Fibroblast of lung (primary cell): ENCODE measurements around the gene CCDC70. TPM values are rescaled to one million over a fixed set of nuclear protein-coding genes. Genes with fewer than 3 reads are reported as not detected.
A peak's percentile ranks its signal among the peaks of the same experiment; 100 is the strongest.

Experiments used
- DNase-seq, 2 donors: peaks; one replicate each; pipeline versions ENCODE4 v3.0.0 to v3.0.0-alpha.2; 2010; ENCODE audit warnings: low read depth in 2 of 2
- H2AFZ ChIP-seq: 2 replicates; pipeline ENCODE4 v1.5.1; 2012; ENCODE audit warnings: low read length, control low read depth, inconsistent platforms
- H3K27ac ChIP-seq: 2 replicates; pipeline ENCODE4 v1.5.1; 2011; ENCODE audit warnings: low read length, control low read depth; ENCODE audit not compliant: insufficient read depth
- H3K27me3 ChIP-seq: 2 replicates; pipeline ENCODE4 v1.5.1; 2011; ENCODE audit warnings: mild to moderate bottlenecking, low read length; ENCODE audit not compliant: control insufficient read depth, insufficient read depth
- H3K36me3 ChIP-seq: 2 replicates; pipeline ENCODE4 v1.5.1; 2011; ENCODE audit warnings: low read length; ENCODE audit not compliant: control insufficient read depth, insufficient read depth
- H3K4me1 ChIP-seq: 2 replicates; pipeline ENCODE4 v1.5.1; 2011; ENCODE audit warnings: low read length; ENCODE audit not compliant: control insufficient read depth, insufficient read depth; ENCODE audit errors: extremely low read depth
- H3K4me2 ChIP-seq: 2 replicates; pipeline ENCODE4 v1.5.1; 2011; ENCODE audit warnings: low read length, control low read depth; ENCODE audit not compliant: insufficient read depth; ENCODE audit errors: extremely low read depth
- H3K4me3 ChIP-seq, 4 experiments: fragments of 200-600 bp in 1 of 4; sonication (generic) in 1 of 4; replicated peaks in 1 of 4; 2 replicates each; pipeline ENCODE4 v1.5.1; 2011 to 2016; ENCODE audit warnings: low read length in 4 of 4, low read depth in 3 of 4, mild to moderate bottlenecking in 3 of 4, control low read depth in 2 of 4, inconsistent platforms in 1 of 4, mixed read lengths in 1 of 4; ENCODE audit not compliant: insufficient read depth in 1 of 4; ENCODE audit errors: control extremely low read depth in 1 of 4
- H3K79me2 ChIP-seq: 2 replicates; pipeline ENCODE4 v1.5.1; 2012; ENCODE audit warnings: mild to moderate bottlenecking, low read length, inconsistent platforms; ENCODE audit not compliant: control insufficient read depth, insufficient read depth
- H3K9ac ChIP-seq: 2 replicates; pipeline ENCODE4 v1.5.1; 2011; ENCODE audit warnings: mild to moderate bottlenecking, low read length, control low read depth; ENCODE audit not compliant: insufficient read depth
- H3K9me3 ChIP-seq: 2 replicates; pipeline ENCODE4 v1.5.1; 2012; ENCODE audit warnings: low read depth, low read length; ENCODE audit not compliant: control insufficient read depth, insufficient read depth
- H4K20me1 ChIP-seq: 2 replicates; pipeline ENCODE4 v1.5.1; 2011; ENCODE audit warnings: low read length; ENCODE audit not compliant: control insufficient read depth, insufficient read depth; ENCODE audit errors: extremely low read depth
- EZH2 ChIP-seq: IDR thresholded peaks from 2 replicates; pipeline ENCODE4 v1.5.1; 2012; ENCODE audit warnings: low read length, control low read depth, mild to moderate bottlenecking; ENCODE audit errors: missing control alignments
- polyA plus RNA-seq, 2 donors: library from polyadenylated mRNA; depleted of rRNA in 1 of 2; stranded (reverse) in 1 of 2; unstranded in 1 of 2; fragments of >200 nt; gene quantifications; 2 replicates each; pipeline ENCODE4 v1.2.1, GENCODE V29; 2011 to 2012; ENCODE audit warnings: missing spikeins in 1 of 2
- total RNA-seq: library from RNA; depleted of rRNA; stranded (reverse); fragments of >200 nt; gene quantifications from 2 replicates; pipeline ENCODE4 v1.2.1, GENCODE V29; 2014
- TF ChIP-seq, protein P1 (sequence below), 2 donors: IDR thresholded peaks in 1 of 2; conservative IDR thresholded peaks in 1 of 2; 1 replicate in 1 of 2; 2 replicates in 1 of 2; pipeline ENCODE4 v1.5.1; 2011 to 2012; ENCODE audit warnings: low read length in 2 of 2, control low read depth in 1 of 2, inconsistent platforms in 1 of 2, low read depth in 1 of 2, mild to moderate bottlenecking in 1 of 2

Gene CCDC70
- total and polyA plus RNA-seq, 2 donors (not counting 1 experiment from before 2014, with no cell fraction given), result not detected

GRCh38 chr13:51825165-51825592 is 36.6 kb upstream of the CCDC70 start:
- H3K4me2 ChIP-seq, result no peak overlapping the region

GRCh38 chr13:51825681-51826254 is 36.0 kb upstream of the CCDC70 start:
- Histone ChIP-seq H3K4me1 (no peaks in the 10 kb centered on the region), H3K9me3 (no peaks in the 10 kb centered on the region), H3K27ac (no peak overlapping the region), H3K79me2 (no peaks in the 10 kb centered on the region), H3K36me3 (no peaks in the 10 kb centered on the region), H3K27me3 (peaks cover 20% of the 10 kb centered on the region), H2AFZ (no peak overlapping the region), H4K20me1 (no peaks in the 10 kb centered on the region), H3K9ac (no peak overlapping the region), H3K4me3 (no peak overlapping the region), H3K4me2 (no peak overlapping the region)
- TF ChIP-seq, protein P1, sequence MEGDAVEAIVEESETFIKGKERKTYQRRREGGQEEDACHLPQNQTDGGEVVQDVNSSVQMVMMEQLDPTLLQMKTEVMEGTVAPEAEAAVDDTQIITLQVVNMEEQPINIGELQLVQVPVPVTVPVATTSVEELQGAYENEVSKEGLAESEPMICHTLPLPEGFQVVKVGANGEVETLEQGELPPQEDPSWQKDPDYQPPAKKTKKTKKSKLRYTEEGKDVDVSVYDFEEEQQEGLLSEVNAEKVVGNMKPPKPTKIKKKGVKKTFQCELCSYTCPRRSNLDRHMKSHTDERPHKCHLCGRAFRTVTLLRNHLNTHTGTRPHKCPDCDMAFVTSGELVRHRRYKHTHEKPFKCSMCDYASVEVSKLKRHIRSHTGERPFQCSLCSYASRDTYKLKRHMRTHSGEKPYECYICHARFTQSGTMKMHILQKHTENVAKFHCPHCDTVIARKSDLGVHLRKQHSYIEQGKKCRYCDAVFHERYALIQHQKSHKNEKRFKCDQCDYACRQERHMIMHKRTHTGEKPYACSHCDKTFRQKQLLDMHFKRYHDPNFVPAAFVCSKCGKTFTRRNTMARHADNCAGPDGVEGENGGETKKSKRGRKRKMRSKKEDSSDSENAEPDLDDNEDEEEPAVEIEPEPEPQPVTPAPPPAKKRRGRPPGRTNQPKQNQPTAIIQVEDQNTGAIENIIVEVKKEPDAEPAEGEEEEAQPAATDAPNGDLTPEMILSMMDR (conservative IDR thresholded peaks at IDR 0.05 in 1 of 2, IDR thresholded peaks at IDR 0.05 in 1 of 2; ENCODE audit: low read depth in 1 of 2, low read length in 2 of 2), result no peak
- TF ChIP-seq EZH2, result no peak
- no peak for DNase-seq

More at GRCh38 chr13:51825165-51825592, 36.6 kb upstream of the CCDC70 start:
- no peaks in the 10 kb centered on the region for H4K20me1 ChIP-seq
- peak in 1 of 2 donors; percentile 69 for DNase-seq
- peaks cover 23% of the 10 kb centered on the region for H3K27me3 ChIP-seq
- H3K4me3 ChIP-seq, result no peak overlapping the region
- no peaks in the 10 kb centered on the region for H3K9me3 ChIP-seq
- no peaks in the 10 kb centered on the region for H3K79me2 ChIP-seq
- no peaks in the 10 kb centered on the region for H3K36me3 ChIP-seq
- H2AFZ ChIP-seq, result no peak overlapping the region
- no peaks in the 10 kb centered on the region for H3K4me1 ChIP-seq
- H3K27ac ChIP-seq, result no peak overlapping the region
- no peak for TF ChIP-seq EZH2
- TF ChIP-seq, protein P1 (conservative IDR thresholded peaks at IDR 0.05 in 1 of 2, IDR thresholded peaks at IDR 0.05 in 1 of 2; ENCODE audit: low read depth in 1 of 2, low read length in 2 of 2), result no peak
- H3K9ac ChIP-seq, result no peak overlapping the region

DNA sequence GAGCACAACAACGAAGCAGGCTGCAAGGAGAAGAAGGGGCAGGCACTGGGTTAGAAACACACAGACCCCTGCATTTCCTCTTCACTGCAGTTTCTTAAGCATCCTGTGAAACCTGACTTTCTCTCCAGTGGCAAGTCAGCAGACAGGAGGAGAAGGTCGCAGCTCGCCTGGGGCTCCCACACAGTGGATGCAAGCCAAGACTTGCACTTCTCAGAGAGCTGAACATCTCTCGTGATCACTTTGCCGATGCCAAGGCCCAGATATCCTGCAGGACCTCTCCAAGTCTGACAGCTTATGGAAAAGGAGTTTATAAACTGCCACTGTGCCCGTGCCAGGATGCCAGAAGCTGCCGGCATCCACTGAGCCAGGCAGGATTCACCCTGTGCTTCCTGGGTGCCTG is 35.2 kb upstream of the CCDC70 start:
- H3K4me2 ChIP-seq, result no peak overlapping the region
- no peaks in the 10 kb centered on the region for H3K79me2 ChIP-seq
- H3K9ac ChIP-seq, result no peak overlapping the region
- no peaks in the 10 kb centered on the region for H3K36me3 ChIP-seq
- no peaks in the 10 kb centered on the region for H3K9me3 ChIP-seq
- H2AFZ ChIP-seq, result no peak overlapping the region
- no peaks in the 10 kb centered on the region for H3K4me1 ChIP-seq
- H4K20me1 ChIP-seq, result no peaks in the 10 kb centered on the region
- no peak for DNase-seq
- TF ChIP-seq, protein P1 (conservative IDR thresholded peaks at IDR 0.05 in 1 of 2, IDR thresholded peaks at IDR 0.05 in 1 of 2; ENCODE audit: low read depth in 1 of 2, low read length in 2 of 2), result no peak
- no peak for TF ChIP-seq EZH2
- H3K27me3 ChIP-seq, result peaks cover 15% of the 10 kb centered on the region
- no peak overlapping the region for H3K4me3 ChIP-seq
- H3K27ac ChIP-seq, result no peak overlapping the region
